ENCODE results near the gene STK39.

- TF ChIP-seq CTCF (optimal IDR thresholded peaks at IDR 0.05 in 1 of 3, IDR thresholded peaks at IDR 0.05 in 1 of 3, conservative IDR thresholded peaks at IDR 0.05 in 1 of 3; ENCODE audit: extremely low read depth in 1 of 3, insufficient read depth in 2 of 3, low read length in 3 of 3) (no peak), EZH2 (IDR thresholded peaks at IDR 0.05; ENCODE audit: low read length) (no peak)
Measured at GRCh38 chr2:168008646-168009195, 238.7 kb downstream of the STK39 start.
